ENCODE data around the gene ELOVL5. TPM values are rescaled to one million over a fixed set of nuclear protein-coding genes. Genes with fewer than 3 reads are reported as not detected.

ELOVL5 gene
- polyA plus RNA-seq, 3 donors = 44.7 to 97.1 (median 69.5) TPM

DNA sequence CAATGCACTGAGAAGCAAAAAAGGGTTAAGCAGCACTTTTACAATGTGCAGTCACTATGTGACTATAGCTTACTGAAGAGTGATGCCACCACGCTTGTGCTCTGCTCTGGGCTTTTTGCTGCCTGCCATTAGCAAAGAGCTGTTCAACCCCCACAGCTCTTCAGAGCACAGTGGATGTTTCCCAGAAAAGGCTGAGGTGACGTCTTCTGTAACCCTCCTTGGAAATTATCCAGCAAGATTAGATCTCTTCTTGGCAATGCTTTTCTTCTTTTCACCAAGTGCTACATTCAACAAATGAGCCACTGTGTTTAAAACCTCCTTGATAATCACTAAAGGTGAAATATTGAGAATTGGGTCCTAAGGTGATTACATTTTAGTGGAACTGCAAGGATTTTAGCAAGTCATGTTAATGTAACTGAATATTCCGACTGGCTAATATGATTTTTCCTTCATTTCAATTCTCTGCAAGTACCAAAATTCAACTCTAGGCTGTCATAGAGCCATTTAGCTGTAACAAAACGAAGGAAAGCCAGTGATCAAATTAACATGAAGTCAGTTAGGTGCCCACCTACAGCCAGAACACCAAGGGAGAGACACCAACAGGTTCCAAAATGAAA lies 34.9 kb downstream of the ELOVL5 start:
- Histone ChIP-seq H3K36me3 (replicated peaks in 1 of 2; ENCODE audit: control insufficient read depth in 1 of 2, insufficient read depth in 2 of 2, low read length in 2 of 2) (no peaks in the 10 kb centered on the region), H3K79me2 (ENCODE audit: insufficient read depth, low read length) (peaks cover 100% of the 10 kb centered on the region), H3K9ac (ENCODE audit: insufficient read depth, low read length, poor library complexity, severe bottlenecking) (no peak overlapping the region), H4K20me1 (ENCODE audit: insufficient read depth, low read length) (peaks cover 96% of the 10 kb centered on the region), H3K4me1 (ENCODE audit: control insufficient read depth in 1 of 2, insufficient read depth in 2 of 2, low read length in 2 of 2) (peaks cover 13 to 29% of the 10 kb centered on the region in 2 donors), H3K4me2 (replicated peaks; ENCODE audit: extremely low read depth, low read length, poor library complexity, severe bottlenecking) (no peak overlapping the region), H3K27ac (ENCODE audit: low read depth in 1 of 2, low read length in 2 of 2) (no peak overlapping the region), H3K27me3 (ENCODE audit: control insufficient read depth in 2 of 2, insufficient read depth in 2 of 2, low read length in 2 of 2) (no peaks in the 10 kb centered on the region), H3K4me3 (replicated peaks in 1 of 3; ENCODE audit: low read depth in 2 of 3, low read length in 3 of 3) (no peak overlapping the region), H3K9me3 (replicated peaks in 1 of 2; ENCODE audit: control insufficient read depth in 1 of 2, insufficient read depth in 1 of 2, low read length in 2 of 2) (no peaks in the 10 kb centered on the region), H2AFZ (ENCODE audit: insufficient read depth, low read depth, low read length, poor library complexity, severe bottlenecking) (no peak overlapping the region)
- TF ChIP-seq, protein P1, sequence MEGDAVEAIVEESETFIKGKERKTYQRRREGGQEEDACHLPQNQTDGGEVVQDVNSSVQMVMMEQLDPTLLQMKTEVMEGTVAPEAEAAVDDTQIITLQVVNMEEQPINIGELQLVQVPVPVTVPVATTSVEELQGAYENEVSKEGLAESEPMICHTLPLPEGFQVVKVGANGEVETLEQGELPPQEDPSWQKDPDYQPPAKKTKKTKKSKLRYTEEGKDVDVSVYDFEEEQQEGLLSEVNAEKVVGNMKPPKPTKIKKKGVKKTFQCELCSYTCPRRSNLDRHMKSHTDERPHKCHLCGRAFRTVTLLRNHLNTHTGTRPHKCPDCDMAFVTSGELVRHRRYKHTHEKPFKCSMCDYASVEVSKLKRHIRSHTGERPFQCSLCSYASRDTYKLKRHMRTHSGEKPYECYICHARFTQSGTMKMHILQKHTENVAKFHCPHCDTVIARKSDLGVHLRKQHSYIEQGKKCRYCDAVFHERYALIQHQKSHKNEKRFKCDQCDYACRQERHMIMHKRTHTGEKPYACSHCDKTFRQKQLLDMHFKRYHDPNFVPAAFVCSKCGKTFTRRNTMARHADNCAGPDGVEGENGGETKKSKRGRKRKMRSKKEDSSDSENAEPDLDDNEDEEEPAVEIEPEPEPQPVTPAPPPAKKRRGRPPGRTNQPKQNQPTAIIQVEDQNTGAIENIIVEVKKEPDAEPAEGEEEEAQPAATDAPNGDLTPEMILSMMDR (IDR thresholded peaks at IDR 0.05) = no peak
- H3K36me3 Mint-ChIP-seq = no peaks in the 10 kb centered on the region
- peak overlapping the region in 2 of 7 donors; percentile 74 to 81 for H3K27ac Mint-ChIP-seq
- intact Hi-C loops (cut with micrococcal nuclease) = no loop called here
- peaks cover 58% of the 10 kb centered on the region for H3K4me1 Mint-ChIP-seq
- DNase-seq = no peak
- H3K4me3 Mint-ChIP-seq = no peak overlapping the region
- WGBS (ENCODE audit: insufficient coverage) = no CpG with 5 or more reads among the region's 4 CpGs
- H3K27me3 Mint-ChIP-seq (ENCODE audit: low read depth in 3 of 3) = no peaks in the 10 kb centered on the region
- H3K9me3 Mint-ChIP-seq = no peaks in the 10 kb centered on the region

DNA sequence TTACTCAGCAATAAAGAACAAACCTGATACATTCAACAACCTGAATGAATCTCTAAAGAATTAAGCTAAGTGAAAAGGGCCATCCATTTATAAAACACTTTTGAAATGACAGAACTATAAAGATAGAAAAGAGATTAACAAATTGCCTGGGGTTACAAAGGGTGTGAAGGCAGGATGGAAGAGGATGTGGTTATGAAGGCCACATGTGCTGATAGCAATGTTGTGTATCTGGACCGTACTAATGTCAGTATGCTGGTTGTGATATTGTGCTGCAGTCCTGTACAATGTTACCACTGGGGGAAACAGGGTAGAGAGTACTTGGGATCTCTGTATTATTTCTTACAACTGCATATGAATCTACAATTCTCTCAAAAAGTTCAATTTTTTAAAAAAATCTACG lies 36.4 kb downstream of the ELOVL5 start:
- Mint-ChIP-seq H3K27ac (peak overlapping the region in 1 of 7 donors; percentile 35), H3K27me3 (ENCODE audit: low read depth in 3 of 3) (no peaks in the 10 kb centered on the region), H3K9me3 (no peaks in the 10 kb centered on the region), H3K36me3 (no peaks in the 10 kb centered on the region), H3K4me1 (peaks cover 59% of the 10 kb centered on the region), H3K4me3 (no peak overlapping the region)
- no peaks in the 10 kb centered on the region for H3K36me3 ChIP-seq (replicated peaks in 1 of 2; ENCODE audit: control insufficient read depth in 1 of 2, insufficient read depth in 2 of 2, low read length in 2 of 2)
- H3K27me3 ChIP-seq (ENCODE audit: control insufficient read depth in 2 of 2, insufficient read depth in 2 of 2, low read length in 2 of 2) = no peaks in the 10 kb centered on the region
- no peaks in the 10 kb centered on the region for H3K9me3 ChIP-seq (replicated peaks in 1 of 2; ENCODE audit: control insufficient read depth in 1 of 2, insufficient read depth in 1 of 2, low read length in 2 of 2)
- no peak overlapping the region for H3K4me2 ChIP-seq (replicated peaks; ENCODE audit: extremely low read depth, low read length, poor library complexity, severe bottlenecking)
- no peak overlapping the region for H3K9ac ChIP-seq (ENCODE audit: insufficient read depth, low read length, poor library complexity, severe bottlenecking)
- H3K79me2 ChIP-seq (ENCODE audit: insufficient read depth, low read length) = peaks cover 100% of the 10 kb centered on the region
- no peak for DNase-seq
- H4K20me1 ChIP-seq (ENCODE audit: insufficient read depth, low read length) = peaks cover 100% of the 10 kb centered on the region
- no peak overlapping the region for H3K27ac ChIP-seq (ENCODE audit: low read depth in 1 of 2, low read length in 2 of 2)
- peaks cover 13 to 33% of the 10 kb centered on the region in 2 donors for H3K4me1 ChIP-seq (ENCODE audit: control insufficient read depth in 1 of 2, insufficient read depth in 2 of 2, low read length in 2 of 2)
- intact Hi-C loops (cut with micrococcal nuclease) = no loop called here
- H3K4me3 ChIP-seq (replicated peaks in 1 of 3; ENCODE audit: low read depth in 2 of 3, low read length in 3 of 3) = no peak overlapping the region
- WGBS (ENCODE audit: insufficient coverage) = 0% methylated on average over 1 of the region's 2 CpGs
- TF ChIP-seq, protein P1 (IDR thresholded peaks at IDR 0.05) = no peak
- H2AFZ ChIP-seq (ENCODE audit: insufficient read depth, low read depth, low read length, poor library complexity, severe bottlenecking) = no peak overlapping the region

All from CD14-positive monocyte (primary cell).